Stimulated activated CD4-positive, alpha-beta T cell treated with anti-CD3 and anti-CD28 coated beads, Interleukin-1b, Interleukin-23, amount 100 ng/mL, for 48 hours (primary cell): ENCODE results near the gene KCNJ6.

Source experiments
- DNase-seq: peaks from one replicate; pipeline ENCODE4 v3.0.0-alpha.2; 2020

The KCNJ6 gene

DNA sequence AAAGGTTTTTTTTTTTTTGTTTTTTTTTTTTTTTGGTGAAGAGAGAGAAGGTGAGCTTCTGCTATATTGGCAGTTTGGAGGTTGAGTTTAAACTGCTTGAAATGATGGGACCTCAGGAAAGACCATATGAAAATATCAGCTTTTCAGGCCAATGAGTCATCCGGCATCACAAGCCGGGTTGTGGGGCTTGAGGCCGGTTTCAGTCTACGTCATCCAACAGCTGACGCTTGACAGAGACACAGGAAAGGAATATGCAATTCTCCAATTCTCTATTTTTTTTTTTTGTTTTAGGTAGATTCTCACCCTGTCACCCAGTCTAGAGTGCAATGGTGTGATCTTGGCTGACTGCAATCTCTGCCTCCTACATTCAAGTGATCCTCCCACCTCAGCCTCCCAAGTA, 52.4 kb downstream of the KCNJ6 start:
- no peak for DNase-seq

DNA sequence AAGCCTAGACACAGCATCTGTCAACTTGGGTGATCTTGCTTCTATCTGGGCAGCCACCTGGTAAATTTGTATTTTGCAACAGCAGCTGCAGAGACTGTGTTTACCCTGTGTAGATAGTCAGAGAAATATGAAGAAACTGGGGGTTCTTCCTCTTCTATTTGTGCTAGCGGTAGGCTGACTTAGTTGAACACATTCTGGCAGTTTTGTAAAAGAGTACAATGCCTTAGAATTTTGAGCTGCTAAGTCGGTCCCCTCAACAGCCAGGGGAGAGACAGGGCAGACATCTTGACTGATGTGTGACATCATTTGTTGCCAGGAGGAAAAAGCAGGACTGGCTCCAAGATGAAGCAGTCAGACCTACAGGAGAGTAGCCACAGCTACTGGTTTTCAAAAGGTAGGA, 53.7 kb downstream of the KCNJ6 start:
- DNase-seq: no peak

DNA sequence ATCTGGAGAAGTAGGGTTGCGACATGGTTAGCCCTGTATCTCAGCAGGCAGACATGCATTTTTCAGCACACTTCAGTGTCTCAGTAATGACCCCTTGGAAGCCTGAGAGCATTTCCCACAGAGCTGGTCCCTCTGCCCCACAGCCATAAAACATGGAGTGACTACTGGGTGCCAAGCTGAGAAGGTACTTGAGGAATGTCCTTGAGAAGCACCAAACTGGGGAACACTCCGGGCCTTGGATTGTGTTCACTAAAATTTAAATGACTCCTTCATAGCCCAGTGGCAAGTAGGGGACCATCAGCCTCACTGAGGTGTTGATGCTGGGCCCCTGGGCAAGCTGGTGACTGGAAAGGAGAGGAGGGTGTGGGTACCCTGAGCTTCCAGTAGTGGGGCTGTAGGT, 54.7 kb downstream of the KCNJ6 start:
- no peak for DNase-seq

DNA sequence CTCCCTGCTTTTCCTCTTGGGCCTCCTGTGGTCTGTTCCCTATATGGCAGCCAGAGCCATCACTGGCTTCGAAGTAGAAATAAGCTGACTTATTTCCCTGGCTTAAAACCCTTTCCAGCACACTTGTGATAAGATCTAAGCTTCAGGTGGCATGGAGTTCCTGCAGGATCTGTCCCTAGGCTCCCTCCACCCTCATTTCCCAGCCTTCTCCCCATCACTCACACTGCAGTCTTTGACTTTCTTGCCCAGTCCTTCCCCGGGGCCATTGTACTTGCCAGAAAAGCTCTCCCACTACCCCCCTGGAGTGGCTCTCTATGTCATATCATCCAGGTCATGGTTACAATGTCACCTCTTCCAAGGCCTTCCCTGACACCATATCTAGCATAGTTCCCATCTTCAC, 55.8 kb downstream of the KCNJ6 start:
- DNase-seq: no peak

DNA sequence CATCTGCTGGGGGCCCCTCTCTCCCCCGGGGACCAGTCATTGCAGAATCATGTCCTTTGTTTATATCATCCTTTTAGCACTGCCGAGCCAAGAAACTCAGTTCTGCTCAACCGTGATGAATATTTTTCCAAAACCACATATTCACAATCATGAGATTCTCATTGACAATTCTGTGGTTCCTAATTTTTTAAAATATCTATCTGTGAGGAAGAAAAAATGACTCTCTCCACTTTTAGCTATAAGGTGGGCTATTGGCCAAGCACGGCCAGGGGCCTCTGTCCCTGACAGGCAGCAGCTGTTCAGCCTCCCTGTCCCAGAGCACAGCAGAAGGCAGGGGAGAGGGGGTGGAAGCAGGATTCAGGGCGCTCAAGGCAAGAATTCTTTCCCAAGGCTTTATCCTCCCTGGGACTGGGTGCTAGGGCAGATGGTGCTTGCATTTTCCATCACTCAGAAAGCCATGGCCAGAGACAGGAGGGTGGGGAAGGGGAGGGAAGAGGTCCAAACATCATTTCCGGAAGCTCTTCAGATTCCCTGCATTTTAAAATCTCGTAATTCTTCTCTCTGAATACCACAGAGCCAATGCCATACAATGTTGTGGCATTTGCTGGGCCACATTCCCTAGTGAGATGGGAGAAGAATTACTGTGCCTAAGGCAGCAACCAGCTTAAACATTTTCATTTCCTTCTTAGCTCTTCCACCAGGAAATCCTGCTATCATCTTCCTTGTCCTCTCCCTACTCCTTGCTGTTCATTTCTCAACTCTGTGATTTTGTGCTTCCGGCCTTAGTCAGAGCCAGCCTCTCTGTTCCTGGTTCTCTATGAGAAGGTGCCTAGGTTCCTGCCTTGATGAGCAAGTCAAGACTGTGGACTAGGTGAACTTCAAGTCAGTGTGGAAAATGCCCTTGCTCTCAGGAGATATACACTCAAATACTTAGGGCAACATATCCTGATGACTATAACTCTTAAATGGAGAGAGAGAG, 60.3 kb downstream of the KCNJ6 start:
- no peak for DNase-seq

DNA sequence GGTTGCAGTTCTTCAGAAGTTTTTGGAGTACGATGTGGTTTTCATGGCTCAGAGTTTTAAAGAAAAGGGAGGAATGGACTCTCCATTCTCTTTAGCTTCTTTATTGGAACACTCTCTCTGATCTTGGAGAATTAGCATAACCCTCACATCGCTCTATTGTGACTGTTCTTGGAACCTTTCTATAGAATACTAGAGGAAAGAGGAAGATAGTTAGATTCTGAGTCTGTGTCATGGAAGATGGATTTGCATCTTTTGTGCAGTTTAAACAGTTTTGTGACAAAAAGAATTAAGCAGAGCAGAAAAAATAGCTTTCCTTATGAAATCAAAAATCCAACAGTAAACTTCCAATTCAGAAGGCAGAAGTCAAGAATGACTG, 61.0 kb downstream of the KCNJ6 start:
- no peak for DNase-seq

DNA sequence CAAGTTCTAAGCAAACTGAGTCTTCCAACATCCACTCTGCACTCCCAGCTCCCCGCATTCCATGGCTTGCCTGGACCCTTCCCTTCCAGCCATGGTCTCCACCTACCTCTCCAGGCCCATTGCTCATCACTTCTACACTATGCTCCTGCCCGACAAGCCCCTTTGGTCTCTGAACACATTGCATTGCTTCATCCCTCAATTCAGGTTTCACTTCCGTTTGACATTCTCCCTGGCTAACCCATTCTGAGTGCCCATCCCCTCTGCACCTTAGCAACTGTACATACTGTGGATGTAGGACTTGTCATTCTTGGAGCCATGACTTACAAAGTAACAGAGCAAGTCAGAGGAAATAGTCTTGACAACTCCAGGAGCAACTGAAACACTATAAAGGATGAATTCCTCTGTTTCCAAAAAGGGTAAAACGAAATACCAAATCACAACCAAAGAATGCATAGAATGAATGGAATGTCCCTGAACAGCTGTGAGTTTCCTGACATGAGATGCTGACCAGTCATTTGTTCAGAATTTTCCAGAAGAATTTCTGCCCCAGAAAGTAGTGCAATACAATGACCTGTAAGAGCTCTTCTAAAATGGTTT, 66.7 kb downstream of the KCNJ6 start:
- DNase-seq: no peak

DNA sequence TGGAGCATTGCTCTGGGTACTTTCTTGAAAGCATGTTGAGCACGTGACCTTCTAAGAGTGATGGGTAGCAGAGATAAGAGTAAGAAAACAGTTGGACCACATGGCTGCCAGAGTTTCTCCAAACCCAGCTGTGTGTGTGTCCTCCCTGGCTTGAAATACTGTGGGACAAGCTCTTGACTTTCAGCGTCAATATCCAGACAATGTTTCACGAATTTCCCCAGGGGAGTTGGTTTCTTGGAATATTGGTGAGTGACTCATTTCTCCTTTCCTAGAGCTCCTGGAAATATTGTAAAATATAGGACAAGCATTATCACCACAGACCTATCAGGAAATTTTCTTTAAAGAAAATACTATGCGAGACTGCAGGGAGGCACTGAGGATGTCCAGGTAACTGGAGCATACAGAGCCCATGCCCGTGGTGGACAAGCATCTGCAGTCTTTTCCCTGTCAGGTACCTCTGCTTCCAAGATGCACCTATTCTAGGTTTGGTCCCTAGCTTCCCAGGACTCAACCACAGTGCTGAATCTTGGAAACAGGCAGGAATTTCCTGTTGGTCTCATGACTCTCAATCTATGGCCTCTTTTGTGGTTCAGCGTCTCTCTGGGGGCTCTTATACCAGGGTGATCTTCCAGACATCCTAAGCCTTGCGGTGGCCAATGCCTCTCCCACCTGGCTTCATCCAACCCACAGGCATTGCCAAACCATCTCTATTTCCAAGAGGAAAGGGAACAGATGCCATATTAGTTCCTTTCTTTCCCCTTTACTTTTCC, 67.4 kb downstream of the KCNJ6 start:
- no peak for DNase-seq

DNA sequence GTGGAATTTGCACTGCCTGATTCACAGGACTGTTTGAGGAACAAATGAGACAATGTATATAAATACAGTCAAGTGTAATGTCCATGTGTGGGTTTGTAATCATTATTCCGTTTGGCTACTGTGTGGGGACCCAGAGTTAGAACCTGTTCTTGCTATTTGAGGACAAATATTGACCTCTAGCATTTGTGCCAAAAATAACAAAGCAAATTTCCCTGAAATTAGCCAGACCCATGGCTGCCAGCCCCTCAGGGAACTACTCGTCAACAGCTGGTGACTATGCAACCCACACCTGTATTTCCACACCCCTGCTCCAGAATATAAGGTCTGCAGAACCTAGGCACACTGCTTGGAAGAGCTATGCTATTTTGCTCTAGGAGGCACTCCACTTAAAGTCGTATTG, 70.7 kb downstream of the KCNJ6 start:
- DNase-seq: no peak

DNA sequence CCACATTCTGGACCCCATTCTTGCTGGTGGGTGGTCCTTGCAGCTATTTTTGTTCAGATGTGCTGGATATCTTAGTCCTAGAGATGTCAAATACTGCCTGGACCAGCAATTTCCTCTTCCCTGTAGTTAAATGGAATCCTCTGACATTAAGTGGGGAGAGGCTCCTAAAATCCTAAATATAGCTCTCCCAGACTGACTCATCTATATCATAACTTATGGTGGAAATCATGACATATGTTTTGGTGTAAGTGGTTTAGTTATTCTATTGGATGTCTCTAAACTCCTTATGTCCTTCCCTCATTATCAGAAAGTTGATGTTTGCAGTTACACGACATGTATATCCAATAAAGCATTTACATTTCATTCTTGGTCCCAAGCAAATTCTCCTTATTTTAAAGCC, 73.1 kb downstream of the KCNJ6 start:
- no peak for DNase-seq

DNA sequence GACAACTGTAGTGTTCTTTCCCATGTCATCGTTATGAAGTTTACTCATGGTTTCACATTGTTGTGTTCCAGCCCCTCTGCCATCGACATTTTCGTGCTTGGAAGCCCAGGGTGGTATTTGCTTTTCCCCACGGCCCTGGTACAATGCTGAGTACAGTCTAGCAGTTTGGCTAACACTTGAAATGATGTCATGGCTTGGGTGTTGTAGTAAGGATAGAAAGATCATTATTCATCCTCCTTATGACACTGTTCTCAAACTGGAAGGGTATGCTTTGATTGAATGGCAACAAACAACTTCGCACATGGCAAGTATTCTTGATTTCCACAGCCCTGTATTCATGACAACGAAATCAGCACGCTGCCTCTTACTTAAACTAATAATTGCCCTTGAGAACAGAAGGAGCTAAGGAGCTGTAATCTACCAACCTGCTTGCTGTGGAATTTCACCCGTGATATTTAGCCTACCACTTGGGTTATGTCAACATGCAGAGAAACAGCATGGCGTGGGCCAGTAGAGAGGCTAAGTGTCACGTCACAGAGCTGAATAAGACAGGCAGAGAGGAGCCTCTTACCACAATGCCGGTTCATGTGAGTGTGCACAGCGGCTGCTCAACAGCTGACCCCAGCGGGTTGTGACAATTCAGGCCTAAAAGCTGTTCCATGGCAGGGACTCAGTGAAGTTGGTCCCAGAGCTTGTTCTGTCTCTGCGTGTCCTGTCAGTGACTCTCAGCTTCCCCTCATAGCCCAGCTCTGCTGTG, 73.9 kb downstream of the KCNJ6 start:
- DNase-seq: no peak

DNA sequence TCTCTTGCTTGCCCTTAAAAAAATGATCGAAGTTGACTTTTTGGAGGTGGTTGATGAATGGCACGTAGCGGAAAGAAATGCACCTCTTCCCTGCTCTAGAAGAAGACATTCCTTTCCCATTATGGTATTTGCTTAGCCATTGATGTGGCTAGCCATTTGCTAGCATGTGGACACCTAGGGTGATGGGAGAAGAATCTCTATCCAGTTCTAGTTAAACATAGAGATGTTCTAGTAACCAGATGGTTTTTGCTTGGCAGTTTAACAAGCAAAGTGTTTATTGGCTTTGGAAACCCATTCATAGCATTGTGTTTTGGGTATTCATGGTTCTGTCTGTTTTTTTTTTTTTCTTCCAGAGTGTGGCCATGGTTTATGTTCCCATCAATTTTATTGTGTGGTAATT, 78.9 kb downstream of the KCNJ6 start:
- no peak for DNase-seq

DNA sequence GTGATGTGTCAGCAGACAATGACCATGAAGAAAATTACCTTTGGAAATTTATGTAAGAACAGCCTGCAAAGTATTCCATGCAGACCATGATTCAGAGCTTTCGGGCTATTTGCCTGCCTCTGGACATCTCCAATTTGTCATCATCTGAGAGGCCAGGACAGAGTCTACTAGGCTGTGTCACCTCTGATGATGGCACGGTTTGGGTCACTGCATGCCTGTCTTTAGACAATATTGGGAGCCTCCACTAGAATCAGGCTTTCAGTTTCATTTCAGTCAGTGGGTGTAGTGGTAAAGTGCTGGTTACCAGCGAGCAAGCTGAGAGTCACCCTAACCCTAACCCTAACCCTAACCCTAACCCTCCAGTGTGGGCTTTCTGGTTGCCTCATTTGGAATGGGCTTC, 80.8 kb downstream of the KCNJ6 start:
- DNase-seq: no peak

DNA sequence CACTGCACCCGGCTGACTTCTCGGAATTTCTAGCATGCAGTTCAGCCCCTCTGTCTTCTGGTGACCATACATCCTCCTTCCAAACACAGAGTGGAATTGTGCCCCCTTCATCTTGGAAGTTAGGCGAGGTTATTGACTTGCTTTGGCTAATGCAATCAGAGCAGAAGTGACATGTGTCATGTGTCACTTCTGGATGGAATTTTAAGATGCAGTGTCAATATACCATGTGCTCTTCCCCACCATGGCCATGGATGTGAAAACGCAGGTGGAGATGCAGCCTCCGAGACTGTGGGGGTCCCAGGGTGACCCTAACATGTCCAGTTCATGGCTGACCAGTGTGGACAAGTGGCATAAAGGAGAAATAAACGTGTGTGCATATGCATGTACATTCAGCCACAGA, 83.0 kb downstream of the KCNJ6 start:
- no peak for DNase-seq

DNA sequence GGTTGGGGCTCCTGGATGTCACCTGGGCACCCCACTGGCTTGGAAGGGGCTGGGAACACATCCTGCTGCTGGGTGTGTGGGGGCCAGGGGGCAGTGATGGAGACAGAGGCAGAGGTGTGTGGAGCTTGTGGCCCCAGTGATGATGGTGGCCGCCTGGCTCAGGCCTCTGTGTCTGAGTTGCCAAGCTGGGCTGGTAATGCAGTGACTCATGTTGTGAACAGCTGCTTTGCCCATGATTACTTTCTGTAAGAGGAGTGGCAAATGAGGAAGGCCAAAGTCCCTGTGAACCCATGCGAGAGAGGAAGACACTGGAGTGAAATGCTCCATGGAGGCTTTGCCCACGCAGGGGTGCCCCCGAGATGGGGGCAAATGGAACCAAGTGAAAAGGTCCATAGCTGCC, 86.8 kb downstream of the KCNJ6 start:
- DNase-seq: no peak

DNA sequence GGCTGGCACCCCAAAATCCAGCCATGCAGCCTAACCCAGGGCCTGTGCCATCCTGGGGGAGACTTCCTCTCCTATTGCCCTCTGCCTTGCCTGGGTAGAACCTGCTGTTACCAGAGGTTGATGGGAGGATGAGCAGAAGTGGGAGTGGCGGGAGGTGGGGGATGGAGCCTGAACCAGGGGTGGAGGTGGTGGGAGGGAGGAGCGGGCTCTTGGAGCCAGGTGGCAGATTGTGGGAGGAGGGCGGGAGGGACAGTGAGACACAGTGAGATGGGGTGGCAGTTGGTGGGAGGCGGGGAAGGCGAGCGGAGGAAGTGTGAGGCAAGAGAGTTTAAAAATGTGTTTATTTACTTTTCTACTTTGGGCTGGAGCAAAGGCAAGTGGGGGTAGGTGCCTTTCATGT, 87.3 kb downstream of the KCNJ6 start:
- no peak for DNase-seq

DNA sequence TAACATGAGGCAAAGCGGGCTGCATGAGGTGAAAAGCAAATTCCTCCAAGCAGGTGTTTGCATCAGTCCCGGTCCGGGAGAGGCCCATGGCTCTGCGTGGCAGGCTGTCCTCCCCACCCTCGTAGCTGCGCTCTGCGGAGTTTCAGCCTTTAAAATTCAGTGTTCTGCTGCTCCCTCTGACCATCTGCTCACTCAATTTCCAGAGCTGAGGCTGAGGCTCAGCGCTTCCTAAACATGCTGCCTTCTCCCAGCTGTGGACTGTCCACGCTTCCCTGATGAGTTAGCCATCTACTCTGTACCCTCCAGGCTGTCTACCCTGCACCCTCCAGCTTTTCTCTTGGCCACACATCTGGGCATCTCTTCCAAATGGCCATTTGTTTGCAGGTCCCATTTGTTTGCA, 87.7 kb downstream of the KCNJ6 start:
- DNase-seq: no peak

DNA sequence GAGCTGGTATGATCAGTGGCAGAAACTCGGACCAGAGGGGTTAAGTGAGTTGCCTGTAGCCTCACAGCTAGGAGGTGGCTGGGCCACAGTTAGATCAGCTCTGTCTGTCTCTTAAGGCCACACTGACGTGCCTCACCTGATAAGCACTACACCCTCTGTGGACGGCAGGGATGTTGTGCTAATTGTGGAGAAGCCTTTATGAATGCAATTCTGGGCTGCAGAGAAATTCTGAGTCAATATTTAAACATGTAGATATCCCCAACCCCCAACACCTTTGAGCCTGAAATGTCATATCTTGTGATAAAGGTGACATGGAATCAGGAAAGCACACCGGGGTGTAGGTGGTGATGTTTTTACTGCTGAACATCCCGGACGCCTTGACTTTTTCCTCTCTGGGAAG, 88.3 kb downstream of the KCNJ6 start:
- no peak for DNase-seq

DNA sequence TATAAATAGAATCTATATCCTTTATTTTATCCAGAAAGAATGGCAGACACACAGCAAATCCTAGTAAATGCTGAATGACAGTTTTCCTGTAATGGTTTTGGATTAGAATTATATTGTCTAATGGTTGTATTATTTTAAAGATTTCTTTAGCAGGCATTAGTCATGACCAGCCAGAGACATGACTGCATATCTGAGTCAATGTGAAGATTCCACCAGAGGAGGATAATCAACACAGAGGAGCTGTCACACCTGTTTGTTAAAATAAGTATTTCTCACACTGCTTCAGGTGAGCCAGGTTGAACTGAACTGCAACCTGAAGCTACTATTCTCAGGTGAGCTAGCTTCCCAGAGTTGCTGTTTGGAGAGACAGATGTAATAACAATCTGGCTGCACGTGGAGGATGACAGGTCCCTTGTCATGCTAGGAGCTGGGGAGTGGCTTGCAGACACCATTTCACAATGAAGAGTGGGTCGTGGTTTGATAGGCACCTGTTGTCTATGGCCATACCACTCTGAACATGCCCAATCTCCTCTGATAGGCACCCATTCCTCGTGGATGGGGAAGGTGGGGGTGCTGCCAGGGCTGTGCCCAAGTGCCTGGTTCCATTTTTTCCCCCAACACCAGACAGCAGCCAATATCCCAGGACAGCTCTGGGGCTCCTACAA, 94.3 kb downstream of the KCNJ6 start:
- DNase-seq: no peak

DNA sequence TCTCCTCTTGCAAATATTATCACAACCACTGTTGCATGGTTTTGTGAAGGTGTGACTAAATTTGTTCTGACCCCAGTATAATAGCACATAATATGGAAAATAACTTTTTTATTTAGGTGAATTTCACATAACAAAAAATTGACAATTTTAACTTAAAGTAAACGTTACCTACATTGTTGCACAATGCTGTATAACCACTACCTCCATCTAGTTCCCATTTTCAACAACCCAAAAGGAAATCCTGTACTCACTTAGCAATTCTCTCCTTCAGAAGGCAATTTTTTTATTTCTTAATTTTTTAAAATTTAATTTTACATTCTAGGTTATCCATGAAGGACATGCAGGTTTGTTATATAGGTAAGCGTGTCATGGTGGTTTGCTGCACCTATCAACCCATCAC, 95.2 kb downstream of the KCNJ6 start:
- DNase-seq: no peak

DNA sequence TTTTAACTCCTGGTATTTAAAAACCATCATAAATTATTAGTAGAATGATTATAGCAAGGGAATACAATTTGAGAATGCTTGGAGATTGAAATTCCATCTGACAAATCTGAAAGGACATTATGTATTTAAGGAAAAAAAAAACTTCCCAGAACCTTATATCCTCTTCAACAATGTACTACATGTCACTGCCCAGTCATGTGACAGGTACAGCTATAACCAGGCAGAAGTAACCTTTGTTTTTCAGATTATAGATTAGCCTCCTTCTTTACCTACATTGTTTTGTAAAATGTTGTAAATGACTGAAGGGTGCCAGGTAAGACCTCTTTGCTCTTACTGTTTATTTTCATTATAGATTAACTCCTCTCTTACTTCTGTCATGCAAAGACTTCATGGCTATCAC, 96.9 kb downstream of the KCNJ6 start:
- no peak for DNase-seq

DNA sequence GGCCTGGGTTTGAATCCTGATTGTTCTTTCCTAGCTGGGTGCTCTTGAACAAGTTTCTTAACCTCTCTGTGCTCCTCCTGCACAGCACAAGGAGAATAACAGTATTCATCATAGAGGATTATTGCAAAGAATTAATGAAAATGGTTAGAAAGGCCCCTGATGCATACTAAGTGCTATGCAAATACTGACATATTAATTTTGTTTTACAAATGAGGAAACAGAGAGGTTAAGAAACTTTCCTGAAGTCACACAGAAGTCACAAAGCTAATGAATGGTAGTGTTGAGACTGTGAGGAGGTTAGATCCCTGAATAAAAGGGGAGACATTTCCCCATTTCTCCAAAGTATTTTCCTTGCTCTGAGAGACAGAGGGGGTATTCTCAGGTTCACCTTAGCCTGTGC, 99.0 kb downstream of the KCNJ6 start:
- no peak for DNase-seq

DNA sequence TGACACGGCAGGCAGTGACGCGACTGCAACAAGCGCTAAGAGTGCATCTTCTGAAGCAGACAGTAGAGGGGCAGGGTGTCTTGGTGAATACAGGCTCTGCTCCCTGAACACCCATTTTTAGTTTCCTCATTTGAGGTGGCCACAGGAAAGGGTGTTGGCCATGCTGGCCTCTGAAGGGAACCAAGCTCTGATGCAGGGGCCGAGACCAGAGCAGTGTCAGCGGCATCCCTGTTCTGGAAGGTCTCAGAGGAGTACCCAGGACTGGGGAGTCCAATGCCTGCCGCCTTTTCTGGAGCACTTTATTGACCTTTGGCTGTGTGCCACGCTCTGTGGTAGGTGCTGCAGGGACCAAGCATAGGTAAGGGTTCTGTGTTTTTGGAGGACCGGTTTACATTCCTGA, 100.4 kb downstream of the KCNJ6 start:
- DNase-seq: no peak
